ENCODE results near the gene TMEM218.
"Not testable (repeated sequence)": the region's sequence is repeated elsewhere in the genome, so short reads cannot be mapped to it uniquely, and the experiment has no call there.

The TMEM218 gene

GRCh38 chr11:125069796-125070195, 41.6 kb downstream of the TMEM218 start:
- H3K4me3 Mint-ChIP-seq, result no peak overlapping the region
- H3K9me3 Mint-ChIP-seq, result no peaks in the 10 kb centered on the region
- H3K36me3 Mint-ChIP-seq (ENCODE audit: low read depth), result no peaks in the 10 kb centered on the region

DNA sequence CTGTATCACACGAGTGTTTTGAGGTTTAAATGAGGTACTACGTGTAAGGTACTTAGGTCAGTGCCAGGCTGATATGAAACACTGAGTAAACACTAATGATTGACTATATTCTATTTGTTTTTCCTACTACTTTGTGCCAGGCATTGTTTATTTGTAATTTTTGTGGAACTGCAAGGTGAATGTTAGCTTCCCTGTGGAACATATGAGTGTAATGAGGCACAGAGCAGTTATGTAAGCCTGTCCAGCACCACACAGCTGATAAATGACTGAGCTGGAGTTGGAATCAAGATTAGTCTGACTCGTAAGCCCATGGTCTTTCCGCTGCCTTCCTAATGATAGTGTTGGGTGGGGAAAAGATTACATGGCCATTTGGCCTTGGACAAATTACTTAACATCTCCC, 42.4 kb downstream of the TMEM218 start:
- Mint-ChIP-seq H3K4me1 (ENCODE audit: low read depth) (peaks cover 13% of the 10 kb centered on the region), H3K9me3 (no peaks in the 10 kb centered on the region), H3K27ac (no peak overlapping the region), H3K27me3 (peaks cover 64% of the 10 kb centered on the region), H3K36me3 (ENCODE audit: low read depth) (no peaks in the 10 kb centered on the region), H3K4me3 (no peak overlapping the region)
- no peak for DNase-seq

More at GRCh38 chr11:125069796-125070195, 41.6 kb downstream of the TMEM218 start:
- Mint-ChIP-seq H3K27ac (no peak overlapping the region), H3K4me1 (ENCODE audit: low read depth) (peaks cover 11% of the 10 kb centered on the region), H3K27me3 (peaks cover 60% of the 10 kb centered on the region)
- DNase-seq, result no peak

GRCh38 chr11:125068368-125068767, 43.1 kb downstream of the TMEM218 start:
- no peak overlapping the region for H3K27ac Mint-ChIP-seq
- DNase-seq, result no peak

GRCh38 chr11:125064070-125064469, 47.4 kb downstream of the TMEM218 start:
- no peaks in the 10 kb centered on the region for H3K36me3 Mint-ChIP-seq (ENCODE audit: low read depth)
- H3K4me1 Mint-ChIP-seq (ENCODE audit: low read depth), result peaks cover 15% of the 10 kb centered on the region
- no peak for DNase-seq
- peak overlapping the region; percentile 12 for H3K4me3 Mint-ChIP-seq
- H3K27ac Mint-ChIP-seq, result no peak overlapping the region
- H3K27me3 Mint-ChIP-seq, result peaks cover 58% of the 10 kb centered on the region
- no peaks in the 10 kb centered on the region for H3K9me3 Mint-ChIP-seq

More at GRCh38 chr11:125068368-125068767, 43.1 kb downstream of the TMEM218 start:
- H3K4me3 Mint-ChIP-seq, result no peak overlapping the region
- H3K27me3 Mint-ChIP-seq, result peaks cover 65% of the 10 kb centered on the region
- H3K36me3 Mint-ChIP-seq (ENCODE audit: low read depth), result no peaks in the 10 kb centered on the region
- peaks cover 19% of the 10 kb centered on the region for H3K4me1 Mint-ChIP-seq (ENCODE audit: low read depth)
- no peaks in the 10 kb centered on the region for H3K9me3 Mint-ChIP-seq

GRCh38 chr11:125063429-125064043, 47.9 kb downstream of the TMEM218 start:
- H3K9me3 Mint-ChIP-seq, result no peaks in the 10 kb centered on the region
- no peak overlapping the region for H3K27ac Mint-ChIP-seq
- peaks cover 15% of the 10 kb centered on the region for H3K4me1 Mint-ChIP-seq (ENCODE audit: low read depth)
- no peaks in the 10 kb centered on the region for H3K36me3 Mint-ChIP-seq (ENCODE audit: low read depth)
- peaks cover 54% of the 10 kb centered on the region for H3K27me3 Mint-ChIP-seq
- no peak for DNase-seq
- peak overlapping the region; percentile 39 for H3K4me3 Mint-ChIP-seq

DNA sequence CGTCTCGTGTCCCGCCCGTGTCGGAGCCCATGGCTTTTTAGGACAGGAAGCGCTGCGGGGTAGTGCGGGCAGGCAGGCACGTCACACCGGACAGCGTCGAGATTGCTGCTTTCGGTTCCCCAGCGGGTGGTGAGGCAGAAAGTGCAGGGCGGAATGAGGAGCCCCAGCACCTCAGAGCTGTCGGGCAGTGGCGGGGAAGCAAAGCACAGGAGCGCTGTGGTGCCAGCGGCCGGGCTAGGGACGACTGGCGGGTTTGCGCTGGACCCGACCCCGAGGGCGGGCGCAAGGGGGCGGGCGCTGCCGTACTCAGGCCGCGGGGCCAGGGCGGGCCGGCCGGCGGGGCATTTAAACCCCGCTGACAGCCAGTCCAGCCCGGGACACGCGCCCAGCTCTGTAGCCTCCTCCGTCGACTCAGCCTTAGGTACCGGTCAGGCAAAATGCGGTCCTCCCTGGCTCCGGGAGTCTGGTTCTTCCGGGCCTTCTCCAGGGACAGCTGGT, 48.4 kb downstream of the TMEM218 start, which contains the start of gene SLC37A2:
Gene SLC37A2 (plus strand): TSS at position 375 of the 498 bp plus-strand sequence. CDS start 63 bp downstream, at position 438.
- Mint-ChIP-seq H3K27ac (peak within 1 kb of the TSS; percentile 52), H3K36me3 (ENCODE audit: low read depth) (no peaks in the 10 kb centered on the region), H3K4me3 (peak within 1 kb of the TSS; percentile 75), H3K9me3 (no peaks in the 10 kb centered on the region), H3K27me3 (peaks cover 49% of the 10 kb centered on the region), H3K4me1 (ENCODE audit: low read depth) (peaks cover 15% of the 10 kb centered on the region)
- peak; percentile 55 for DNase-seq

DNA sequence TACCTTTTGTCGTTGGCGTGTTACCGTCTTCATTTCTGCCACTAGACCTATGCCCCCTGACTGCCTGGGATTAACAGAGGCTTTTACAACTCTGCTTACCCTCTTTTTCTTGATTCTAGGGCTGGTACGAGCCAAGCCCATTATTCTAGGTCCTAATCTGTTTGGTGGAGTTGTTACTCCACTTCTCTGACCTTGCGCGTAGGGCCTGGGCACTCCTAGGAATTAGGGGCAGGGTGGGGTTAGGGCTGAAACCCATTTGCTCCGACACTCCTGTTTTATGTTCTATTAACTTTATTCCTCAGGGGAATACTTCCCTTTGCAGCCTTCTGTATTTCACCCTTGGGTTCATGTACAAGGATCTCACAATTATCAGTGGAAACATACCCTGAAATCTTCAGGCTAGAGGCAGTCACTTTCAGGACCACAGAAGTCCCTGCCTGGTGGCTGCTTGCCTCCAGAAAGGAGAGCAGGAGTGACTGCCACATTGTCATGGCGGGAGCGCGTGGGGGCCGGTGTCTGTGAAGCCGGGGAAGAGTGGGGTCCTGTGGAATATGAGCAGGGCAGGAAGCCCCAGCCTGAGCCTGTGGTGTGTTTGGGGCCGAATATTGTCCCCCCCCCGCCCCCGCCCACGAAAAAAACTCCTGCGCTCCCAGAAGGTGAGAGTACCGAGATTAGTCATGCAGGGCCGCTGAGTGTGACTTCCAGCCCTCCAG, 49.1 kb downstream of the TMEM218 start:
- Mint-ChIP-seq H3K27me3 (peaks cover 44% of the 10 kb centered on the region), H3K36me3 (ENCODE audit: low read depth) (no peaks in the 10 kb centered on the region), H3K27ac (peak overlapping the region; percentile 52), H3K4me3 (peak overlapping the region; percentile 75), H3K9me3 (no peaks in the 10 kb centered on the region), H3K4me1 (ENCODE audit: low read depth) (peaks cover 15% of the 10 kb centered on the region)
- DNase-seq, result no peak

DNA sequence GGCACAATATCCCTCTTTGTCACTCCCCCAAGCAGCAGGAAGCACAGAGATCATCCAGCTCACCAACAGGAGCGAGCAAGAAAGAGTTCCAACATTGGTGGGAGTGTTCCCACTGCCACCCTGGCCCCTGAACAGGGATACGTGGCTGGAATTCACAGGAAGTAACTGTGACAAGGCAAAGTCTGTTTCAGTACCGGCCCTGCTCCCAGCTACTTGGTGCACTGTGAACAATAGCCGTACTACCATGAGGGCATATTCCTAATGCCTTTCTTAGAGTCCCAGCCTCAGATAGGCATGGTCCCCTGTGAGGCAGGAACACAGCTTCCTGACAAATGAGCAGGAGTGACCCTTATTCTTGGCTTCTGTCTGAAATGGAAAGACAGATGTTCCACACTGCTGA, 50.1 kb downstream of the TMEM218 start:
- Mint-ChIP-seq H3K27me3 (peaks cover 42% of the 10 kb centered on the region), H3K36me3 (ENCODE audit: low read depth) (no peaks in the 10 kb centered on the region), H3K9me3 (no peaks in the 10 kb centered on the region), H3K4me3 (no peak overlapping the region), H3K27ac (no peak overlapping the region), H3K4me1 (ENCODE audit: low read depth) (peaks cover 15% of the 10 kb centered on the region)
- DNase-seq, result no peak

GRCh38 chr11:125057693-125058016, 53.8 kb downstream of the TMEM218 start:
- no peak overlapping the region for H3K4me3 Mint-ChIP-seq
- H3K9me3 Mint-ChIP-seq, result no peaks in the 10 kb centered on the region
- H3K36me3 Mint-ChIP-seq (ENCODE audit: low read depth), result no peaks in the 10 kb centered on the region

DNA sequence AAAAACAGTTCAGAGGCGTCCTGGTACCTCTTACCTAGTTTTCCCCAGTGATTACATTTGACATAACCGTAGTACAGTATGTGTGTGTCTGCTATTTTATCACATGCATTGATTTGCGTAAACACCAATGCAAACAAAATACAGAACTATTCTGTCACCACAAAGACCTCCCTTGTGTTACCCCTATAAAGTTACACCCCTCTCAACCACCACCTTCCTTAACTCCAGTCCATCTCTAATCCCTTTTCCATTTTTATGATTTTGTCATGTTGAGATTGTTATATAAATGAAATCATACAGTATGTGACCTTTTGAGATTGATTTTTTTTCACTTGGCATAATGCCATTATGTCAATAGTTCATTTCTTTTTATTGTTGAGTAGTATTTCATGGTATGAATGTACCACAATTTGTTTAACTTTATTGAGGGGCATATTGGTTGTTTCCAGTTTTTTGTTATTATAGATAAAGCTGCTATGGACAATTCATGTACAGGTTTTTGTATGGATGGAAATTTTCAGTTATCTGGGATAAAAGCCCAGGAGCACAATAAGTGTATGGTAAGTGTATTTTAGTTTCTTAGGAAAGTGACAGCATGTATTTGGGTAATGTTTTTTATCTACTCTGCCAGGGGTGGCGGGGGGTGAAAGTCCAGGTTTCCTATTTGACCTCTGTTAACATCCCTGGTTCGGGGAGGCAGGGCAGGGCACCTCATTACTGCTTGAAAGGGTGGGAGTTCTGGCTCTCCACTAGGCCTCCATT, 54.3 kb downstream of the TMEM218 start:
- Mint-ChIP-seq H3K27ac (no peak overlapping the region), H3K9me3 (no peaks in the 10 kb centered on the region), H3K4me1 (ENCODE audit: low read depth) (no peaks in the 10 kb centered on the region), H3K36me3 (ENCODE audit: low read depth) (no peaks in the 10 kb centered on the region), H3K27me3 (peaks cover 5% of the 10 kb centered on the region), H3K4me3 (no peak overlapping the region)
- DNase-seq, result no peak

More at GRCh38 chr11:125057693-125058016, 53.8 kb downstream of the TMEM218 start:
- Mint-ChIP-seq H3K4me1 (ENCODE audit: low read depth) (peaks cover 4% of the 10 kb centered on the region), H3K27ac (no peak overlapping the region), H3K27me3 (peaks cover 10% of the 10 kb centered on the region)
- DNase-seq, result no peak

GRCh38 chr11:125056111-125056510, 55.3 kb downstream of the TMEM218 start:
- not testable (repeated sequence) for H3K4me1 Mint-ChIP-seq (ENCODE audit: low read depth); DNase-seq; H3K4me3 Mint-ChIP-seq; H3K27me3 Mint-ChIP-seq; H3K27ac Mint-ChIP-seq; H3K9me3 Mint-ChIP-seq; H3K36me3 Mint-ChIP-seq (ENCODE audit: low read depth)

- no peaks in the 10 kb centered on the region for H3K27me3 Mint-ChIP-seq
- no peaks in the 10 kb centered on the region for H3K4me1 Mint-ChIP-seq (ENCODE audit: low read depth)
- H3K9me3 Mint-ChIP-seq, result no peaks in the 10 kb centered on the region
- no peak overlapping the region for H3K27ac Mint-ChIP-seq
- no peak overlapping the region for H3K4me3 Mint-ChIP-seq
- no peak for DNase-seq
- H3K36me3 Mint-ChIP-seq (ENCODE audit: low read depth), result no peaks in the 10 kb centered on the region
These were observed 56.2 kb downstream of the TMEM218 start for GRCh38 chr11:125055107-125055715.

- Mint-ChIP-seq H3K27me3 (no peaks in the 10 kb centered on the region), H3K4me1 (ENCODE audit: low read depth) (no peaks in the 10 kb centered on the region), H3K9me3 (no peaks in the 10 kb centered on the region), H3K36me3 (ENCODE audit: low read depth) (no peaks in the 10 kb centered on the region), H3K4me3 (no peak overlapping the region), H3K27ac (no peak overlapping the region)
- no peak for DNase-seq
These were observed 58.3 kb downstream of the TMEM218 start for GRCh38 chr11:125053167-125053566.

DNA sequence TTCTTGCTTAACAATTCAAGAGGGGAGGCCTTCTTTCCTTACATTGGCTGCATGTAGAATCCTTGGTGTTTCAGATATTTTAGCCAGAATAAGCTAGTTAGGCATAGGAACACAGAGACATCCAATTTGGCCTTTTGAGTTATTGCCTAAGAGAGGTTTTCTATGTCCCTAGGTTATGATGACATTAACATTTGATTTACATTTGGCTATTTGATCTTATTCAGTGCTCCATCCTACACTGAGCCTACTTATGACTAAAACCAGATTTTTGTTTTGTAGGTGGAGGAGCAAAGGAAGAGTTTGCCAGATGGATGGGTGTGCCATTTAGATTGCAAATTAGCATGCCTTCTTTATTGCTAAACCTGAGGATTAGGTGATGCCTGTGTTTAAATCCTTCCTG, 59.4 kb downstream of the TMEM218 start:
- no peaks in the 10 kb centered on the region for H3K4me1 Mint-ChIP-seq (ENCODE audit: low read depth)
- no peak for DNase-seq
- H3K36me3 Mint-ChIP-seq (ENCODE audit: low read depth), result no peaks in the 10 kb centered on the region
- no peak overlapping the region for H3K4me3 Mint-ChIP-seq
- H3K9me3 Mint-ChIP-seq, result no peaks in the 10 kb centered on the region
- H3K27ac Mint-ChIP-seq, result no peak overlapping the region
- H3K27me3 Mint-ChIP-seq, result no peaks in the 10 kb centered on the region
